K562 (cell line): ENCODE results near the gene GALM. TPM values are rescaled to one million over a fixed set of nuclear protein-coding genes. Genes with fewer than 3 reads are reported as not detected.

ENCODE experiments used
- ATF7 ChIP-seq: fragments of 450-650 bp; IDR thresholded peaks from 2 replicates; pipeline ENCODE4 v1.7.1; 2014; ENCODE audit warnings: mild to moderate bottlenecking, moderate library complexity
- BACH1 ChIP-seq: fragments of 200-800 bp; sonication (Bioruptor generic); IDR thresholded peaks from 2 replicates; pipeline ENCODE4 v1.6.1; 2016; ENCODE audit warnings: missing genetic modification characterization, missing compliant biosample characterization
- BCLAF1 ChIP-seq, 2 experiments: fragments of 450-650 bp in 1 of 2; IDR thresholded peaks; 2 replicates each; pipeline ENCODE4 v1.6.1; 2011 to 2017; ENCODE audit warnings: low read depth in 2 of 2, antibody characterized with exemption in 1 of 2, borderline replicate concordance in 1 of 2, low read length in 1 of 2, mild to moderate bottlenecking in 1 of 2, mixed read lengths in 1 of 2; ENCODE audit not compliant: control insufficient read depth in 1 of 2
- CHD4 ChIP-seq: fragments of 200-600 bp; sonication (generic); IDR thresholded peaks from 3 replicates; pipeline ENCODE4 v1.6.1; 2012; ENCODE audit warnings: low read depth, mild to moderate bottlenecking, mixed read lengths, low read length, inconsistent platforms; ENCODE audit not compliant: insufficient read depth, insufficient replicate concordance, poor library complexity, severe bottlenecking
- ELF2 ChIP-seq: fragments of 250-450 bp; sonication (Bioruptor Pico); IDR thresholded peaks from 2 replicates; pipeline ENCODE4 v1.5.0; 2021; ENCODE audit warnings: mild to moderate bottlenecking
- FOXA1 ChIP-seq: fragments of 450-650 bp; IDR thresholded peaks from 2 replicates; pipeline ENCODE4 v1.6.1; 2016; ENCODE audit warnings: mild to moderate bottlenecking, borderline replicate concordance
- HBP1 ChIP-seq: fragments of 450-650 bp; formaldehyde crosslinking; IDR thresholded peaks from 2 replicates; pipeline ENCODE4 v1.4.0; 2022; ENCODE audit warnings: missing genetic modification characterization
- MED1 ChIP-seq: sonication (generic); formaldehyde crosslinking; IDR thresholded peaks from 2 replicates; pipeline ENCODE4 v1.8.1; 2023; ENCODE audit warnings: missing genetic modification reagents, borderline replicate concordance
- POLR2H ChIP-seq: IDR thresholded peaks from 2 replicates; pipeline ENCODE4 v1.6.1; 2016; ENCODE audit warnings: missing genetic modification characterization, low read depth, mild to moderate bottlenecking, control low read depth, missing compliant biosample characterization, moderate library complexity
- PREB ChIP-seq: sonication (generic); formaldehyde crosslinking; IDR thresholded peaks from 2 replicates; pipeline ENCODE4 v1.8.1; 2023; ENCODE audit warnings: mild to moderate bottlenecking, missing genetic modification reagents
- PRMT5 ChIP-seq: sonication (generic); formaldehyde crosslinking; IDR thresholded peaks from 2 replicates; pipeline ENCODE4 v1.5.0; 2020; ENCODE audit warnings: missing genetic modification reagents
- RBBP5 ChIP-seq: fragments of 200-600 bp; sonication (generic); IDR thresholded peaks from 2 replicates; pipeline ENCODE4 v1.6.1; 2012; ENCODE audit warnings: borderline replicate concordance, mild to moderate bottlenecking, low read length, control low read depth, inconsistent platforms; ENCODE audit not compliant: insufficient read depth, poor library complexity, severe bottlenecking
- RBM14 ChIP-seq: fragments of 200-400 bp; formaldehyde crosslinking; IDR thresholded peaks from 2 replicates; pipeline ENCODE4 v1.6.1; 2018; ENCODE audit warnings: low read depth, mild to moderate bottlenecking, low read length, moderate library complexity, borderline replicate concordance; ENCODE audit not compliant: insufficient read depth
- SREBF1 ChIP-seq: fragments of 150-350 bp; IDR thresholded peaks from 2 replicates; pipeline ENCODE4 v1.6.1; 2014; ENCODE audit warnings: antibody characterized with exemption, low read depth, low read length, borderline replicate concordance
- SUPT5H ChIP-seq: fragments of 450-650 bp; IDR thresholded peaks from 2 replicates; pipeline ENCODE4 v1.6.1; 2016
- U2AF1 ChIP-seq: fragments of 200-400 bp; formaldehyde crosslinking; optimal IDR thresholded peaks from 2 replicates; pipeline ENCODE3; 2017; ENCODE audit warnings: mild to moderate bottlenecking, low read depth, low read length, moderate library complexity
- VEZF1 ChIP-seq: fragments of 200-800 bp; sonication (Bioruptor generic); IDR thresholded peaks from 2 replicates; pipeline ENCODE4 v1.6.1; 2017; ENCODE audit warnings: missing genetic modification characterization, missing compliant biosample characterization
- ZFPM2 ChIP-seq: fragments of 250-450 bp; sonication (Bioruptor Pico); IDR thresholded peaks from 2 replicates; pipeline ENCODE4 v1.5.1; 2022; ENCODE audit warnings: mild to moderate bottlenecking
- ZNF124 ChIP-seq: sonication (generic); formaldehyde crosslinking; IDR thresholded peaks from 2 replicates; pipeline ENCODE4 v1.8.1; 2022; ENCODE audit warnings: missing genetic modification reagents
- ZNF24 ChIP-seq: fragments of 450-650 bp; IDR thresholded peaks from 2 replicates; pipeline ENCODE4 v1.6.1; 2016
- ZNF778 ChIP-seq: fragments of 450-650 bp; formaldehyde crosslinking; IDR thresholded peaks from 2 replicates; pipeline ENCODE4 v1.4.0; 2020; ENCODE audit warnings: mild to moderate bottlenecking, moderate library complexity
- polyA plus RNA-seq, 8 experiments: library from polyadenylated mRNA; depleted of rRNA in 4 of 8; stranded (reverse) in 5 of 8; unstranded in 3 of 8; fragments of >200 nt; fragmentation: Nextera tagmentation in 2 of 8; fragmentation: Illumina TruSeq in 1 of 8; extraction: Ambion mirVana in 2 of 8; extraction: Trizol in 1 of 8; gene quantifications; 2 replicates each; pipeline versions ENCODE4 v1.2.1 to v1.2.3, GENCODE V29; 2011 to 2014; ENCODE audit warnings: inconsistent platforms in 1 of 8, missing spikeins in 1 of 8
- total RNA-seq, 7 experiments: library from RNA; depleted of rRNA in 6 of 7; stranded (reverse); fragments of >200 nt in 6 of 7; fragmentation: Illumina TruSeq in 2 of 7; extraction: Trizol in 2 of 7; gene quantifications; 2 replicates each; pipeline versions ENCODE4 v1.2.1 to v1.2.3, GENCODE V29; 2011 to 2021; ENCODE audit warnings: low replicate concordance in 1 of 7

Gene GALM
- total and polyA plus RNA-seq, 9 of the 15 experiments (the other 6 are each of a cell fraction or from before 2014, with no cell fraction given), result 22.1 to 51.7 (median 27.9) TPM

- TF ChIP-seq BCLAF1 (IDR thresholded peaks at IDR 0.05; ENCODE audit: borderline replicate concordance in 1 of 2, control insufficient read depth in 1 of 2, low read depth in 2 of 2, low read length in 1 of 2) (no peak), PREB (CRISPR knock-in tag) (no peak), ZNF778 (no peak), ATF7 (peak; percentile 83), SUPT5H (peak; percentile 69), SREBF1 (no peak), PRMT5 (no peak), BACH1 (tag) (peak; percentile 74; the same call in 1 of the 2 replicates), FOXA1 (no peak), ZNF24 (no peak), ZFPM2 (CRISPR knock-in tag) (no peak), POLR2H (tag) (peak; percentile 71), RBBP5 (peak; percentile 78), ZNF124 (CRISPR knock-in tag) (no peak), CHD4 (no peak), RBM14 (no peak), HBP1 (CRISPR knock-in tag) (no peak), U2AF1 (no peak), MED1 (CRISPR knock-in tag) (no peak), ELF2 (CRISPR knock-in tag) (no peak), VEZF1 (CRISPR knock-in tag) (peak; percentile 51; the same call in 1 of the 2 replicates)
Measured at GRCh38 chr2:38665854-38666555, at the start of gene GALM (continued).
